Measurements from ENCODE around the gene CEP112.
"Not testable (repeated sequence)": the region's sequence is repeated elsewhere in the genome, so short reads cannot be mapped to it uniquely, and the experiment has no call there.

The CEP112 gene

GRCh38 chr17:66171692-66172091 is 20.2 kb downstream of the CEP112 start:
- TF ChIP-seq, protein P1, sequence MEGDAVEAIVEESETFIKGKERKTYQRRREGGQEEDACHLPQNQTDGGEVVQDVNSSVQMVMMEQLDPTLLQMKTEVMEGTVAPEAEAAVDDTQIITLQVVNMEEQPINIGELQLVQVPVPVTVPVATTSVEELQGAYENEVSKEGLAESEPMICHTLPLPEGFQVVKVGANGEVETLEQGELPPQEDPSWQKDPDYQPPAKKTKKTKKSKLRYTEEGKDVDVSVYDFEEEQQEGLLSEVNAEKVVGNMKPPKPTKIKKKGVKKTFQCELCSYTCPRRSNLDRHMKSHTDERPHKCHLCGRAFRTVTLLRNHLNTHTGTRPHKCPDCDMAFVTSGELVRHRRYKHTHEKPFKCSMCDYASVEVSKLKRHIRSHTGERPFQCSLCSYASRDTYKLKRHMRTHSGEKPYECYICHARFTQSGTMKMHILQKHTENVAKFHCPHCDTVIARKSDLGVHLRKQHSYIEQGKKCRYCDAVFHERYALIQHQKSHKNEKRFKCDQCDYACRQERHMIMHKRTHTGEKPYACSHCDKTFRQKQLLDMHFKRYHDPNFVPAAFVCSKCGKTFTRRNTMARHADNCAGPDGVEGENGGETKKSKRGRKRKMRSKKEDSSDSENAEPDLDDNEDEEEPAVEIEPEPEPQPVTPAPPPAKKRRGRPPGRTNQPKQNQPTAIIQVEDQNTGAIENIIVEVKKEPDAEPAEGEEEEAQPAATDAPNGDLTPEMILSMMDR (conservative IDR thresholded peaks at IDR 0.05), result no peak
- TF ChIP-seq ZFX (IDR thresholded peaks at IDR 0.05), result no peak
- no peak overlapping the region for H3K27ac ChIP-seq

GRCh38 chr17:66171172-66171571 is 20.8 kb downstream of the CEP112 start:
- no peak for TF ChIP-seq ZFX (IDR thresholded peaks at IDR 0.05)
- TF ChIP-seq, protein P1 (conservative IDR thresholded peaks at IDR 0.05), result no peak
- no peak overlapping the region for H3K27ac ChIP-seq

DNA sequence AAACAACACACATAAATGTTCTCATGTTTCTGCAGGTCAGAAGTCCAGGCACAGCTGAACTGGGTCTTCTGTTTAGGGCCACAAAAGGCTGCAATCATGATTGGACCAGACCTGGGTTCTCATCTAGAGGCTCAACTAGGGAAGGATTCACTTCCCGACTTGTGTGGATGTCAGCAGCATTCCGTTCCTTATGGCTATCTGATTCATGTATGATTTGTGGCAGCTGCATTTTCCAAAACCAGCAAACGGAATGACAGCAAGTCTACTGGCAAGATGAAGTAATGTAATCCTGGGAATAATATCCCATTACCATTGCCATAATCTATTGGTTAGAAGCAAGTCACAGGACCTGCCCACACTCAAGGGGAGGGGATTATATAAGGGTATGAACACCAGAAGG is 22.1 kb downstream of the CEP112 start:
- TF ChIP-seq, protein P1 (conservative IDR thresholded peaks at IDR 0.05), result no peak
- no peak for TF ChIP-seq ZFX (IDR thresholded peaks at IDR 0.05)

GRCh38 chr17:66167189-66167815 is 24.6 kb downstream of the CEP112 start:
- TF ChIP-seq, protein P1 (conservative IDR thresholded peaks at IDR 0.05), result no peak
- TF ChIP-seq ZFX (IDR thresholded peaks at IDR 0.05), result no peak
- no peak overlapping the region for H3K27ac ChIP-seq

More for the DNA sequence above, 22.1 kb downstream of the CEP112 start:
- H3K27ac ChIP-seq, result no peak overlapping the region

GRCh38 chr17:66165537-66166123 is 26.3 kb downstream of the CEP112 start:
- no peak overlapping the region for H3K27ac ChIP-seq
- TF ChIP-seq, protein P1 (conservative IDR thresholded peaks at IDR 0.05), result peak; percentile 83
- no peak for TF ChIP-seq ZFX (IDR thresholded peaks at IDR 0.05)

- not testable (repeated sequence) for H3K27ac ChIP-seq
These were observed 36.9 kb downstream of the CEP112 start for GRCh38 chr17:66155055-66155454.

DNA sequence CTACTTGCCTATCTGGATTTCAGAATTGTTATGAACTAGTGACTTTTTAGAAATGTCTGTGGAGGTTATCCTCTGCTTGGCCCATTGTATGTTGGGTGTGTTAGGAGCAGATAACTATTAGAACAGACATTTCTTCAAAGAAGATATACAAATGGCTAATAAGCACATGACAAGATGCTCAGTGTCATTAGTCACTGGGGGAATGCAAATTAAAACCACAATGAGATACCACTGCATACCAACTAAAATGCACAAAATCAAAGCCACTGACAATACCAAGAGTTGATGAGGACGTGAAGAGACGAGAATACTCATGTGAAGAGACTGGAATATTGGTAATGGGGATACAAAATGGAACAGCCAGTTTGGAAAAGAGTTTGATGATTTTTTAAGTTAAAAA is 39.2 kb downstream of the CEP112 start:
- TF ChIP-seq, protein P1 (conservative IDR thresholded peaks at IDR 0.05), result no peak
- no peak for TF ChIP-seq ZFX (IDR thresholded peaks at IDR 0.05)

DNA sequence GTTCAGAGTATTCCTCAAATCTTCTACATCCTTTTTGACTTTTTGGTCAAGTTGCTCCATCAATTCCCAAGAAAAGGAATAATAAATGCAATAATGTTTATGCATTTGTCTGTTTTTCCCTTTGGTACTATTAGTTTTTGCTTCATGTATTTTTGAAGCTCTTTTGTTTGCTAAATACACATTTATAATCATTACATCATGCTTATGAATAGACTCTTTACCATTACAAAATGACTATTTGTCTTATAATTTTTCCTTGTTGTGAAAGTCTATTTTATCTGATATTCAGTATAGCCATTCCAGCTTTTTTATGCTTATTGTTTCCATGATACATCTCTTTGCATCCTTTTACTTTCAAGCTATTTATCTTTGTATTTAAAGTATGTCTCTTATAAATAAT is 41.2 kb downstream of the CEP112 start:
- H3K27ac ChIP-seq, result no peak overlapping the region
- TF ChIP-seq ZFX (IDR thresholded peaks at IDR 0.05), result no peak
- TF ChIP-seq, protein P1 (conservative IDR thresholded peaks at IDR 0.05), result no peak

More for the DNA sequence above, 39.2 kb downstream of the CEP112 start:
- no peak overlapping the region for H3K27ac ChIP-seq

Measured in C4-2B (cell line).